DMS 273 (cell line): ENCODE data around the gene PAX5.

Experiments used
- DNase-seq: peaks from one replicate; lab custom pipeline; 2025; ENCODE audit not compliant: unreplicated experiment; lab: John Stamatoyannopoulos, UW

The PAX5 gene

GRCh38 chr9:36903541-36904435 is 130.3 kb downstream of the PAX5 start:
- peak; percentile 26 for DNase-seq

DNA sequence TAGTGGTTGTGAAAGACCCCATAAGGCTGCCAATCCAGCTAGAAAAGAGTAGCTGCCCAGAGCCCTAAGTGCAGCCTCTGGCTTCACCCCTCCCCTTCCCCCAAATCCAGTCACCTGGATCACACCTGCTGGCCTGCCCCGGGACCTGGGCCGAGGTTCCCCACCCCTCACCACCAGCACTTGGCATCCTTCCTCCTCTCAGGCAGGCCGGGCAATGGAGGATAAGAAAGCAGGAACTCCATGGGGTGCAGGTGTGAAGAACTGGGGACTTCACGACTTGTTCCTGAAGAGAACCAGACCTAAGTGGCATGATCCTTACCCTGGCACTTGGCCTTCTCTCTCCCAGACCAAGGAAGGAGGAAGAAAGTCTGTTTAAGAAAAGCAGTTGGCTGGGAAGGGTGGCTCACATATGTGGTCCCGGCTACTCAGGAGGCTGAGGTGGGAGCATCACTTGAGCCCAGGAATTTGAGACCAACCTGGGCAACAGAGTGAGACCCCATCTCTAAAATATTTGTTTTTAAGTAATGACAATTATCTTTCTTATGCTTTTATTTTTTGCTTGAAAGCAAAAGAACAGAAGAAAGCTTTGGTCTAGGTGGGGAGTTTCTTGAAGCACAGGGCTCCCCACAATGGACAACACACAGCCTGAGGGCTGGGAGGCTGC is 131.1 kb downstream of the PAX5 start:
- no peak for DNase-seq

DNA sequence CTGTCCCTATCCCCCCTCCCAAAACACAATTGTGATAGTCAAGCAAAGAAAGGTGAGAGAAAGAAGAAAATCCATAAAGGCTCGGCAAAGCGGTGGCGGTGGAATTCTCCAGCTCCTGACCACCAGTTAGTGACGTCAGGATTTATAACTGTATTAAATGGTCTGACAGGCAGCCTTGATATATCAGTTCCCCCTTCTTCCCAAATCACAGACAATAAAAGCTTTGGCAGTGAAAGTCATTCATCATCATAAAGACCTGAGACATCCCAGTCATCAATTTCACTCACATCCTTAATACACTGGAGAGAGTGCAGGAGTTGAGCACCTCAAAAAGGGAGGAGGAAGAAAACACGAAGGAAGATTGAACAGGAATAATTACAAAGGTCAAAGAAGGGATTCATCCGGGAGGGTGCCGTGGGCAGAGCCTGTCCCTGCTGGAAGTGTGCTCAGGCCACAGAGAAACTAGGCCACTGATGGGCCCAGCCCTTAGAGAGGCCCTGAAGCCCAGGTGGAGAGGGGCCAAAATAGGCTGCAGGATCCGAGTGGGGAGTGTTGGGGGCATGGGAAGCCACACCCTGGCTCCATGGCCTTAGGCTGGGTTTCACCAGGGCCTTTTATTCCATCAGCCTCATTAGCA is 131.9 kb downstream of the PAX5 start:
- DNase-seq: no peak

GRCh38 chr9:36901528-36901927 is 132.5 kb downstream of the PAX5 start:
- no peak for DNase-seq

DNA sequence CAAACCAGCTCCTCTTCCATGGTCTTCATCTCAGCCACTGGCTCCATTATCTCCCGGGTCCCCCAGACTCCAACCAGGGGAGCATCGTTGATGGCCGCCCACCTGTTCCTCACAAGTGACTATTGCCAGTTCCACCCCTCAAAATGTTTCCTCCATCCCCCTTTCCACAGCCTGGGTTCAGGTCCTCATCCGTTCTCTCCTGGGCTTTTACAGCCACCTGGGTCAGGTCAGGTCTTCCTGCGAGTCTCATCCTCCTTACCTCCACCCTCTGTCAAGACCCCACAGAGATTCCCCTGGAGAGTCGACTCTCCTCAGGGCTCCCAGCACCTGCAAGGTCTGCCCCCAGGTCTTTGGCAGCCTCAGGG is 133.2 kb downstream of the PAX5 start:
- DNase-seq: no peak

DNA sequence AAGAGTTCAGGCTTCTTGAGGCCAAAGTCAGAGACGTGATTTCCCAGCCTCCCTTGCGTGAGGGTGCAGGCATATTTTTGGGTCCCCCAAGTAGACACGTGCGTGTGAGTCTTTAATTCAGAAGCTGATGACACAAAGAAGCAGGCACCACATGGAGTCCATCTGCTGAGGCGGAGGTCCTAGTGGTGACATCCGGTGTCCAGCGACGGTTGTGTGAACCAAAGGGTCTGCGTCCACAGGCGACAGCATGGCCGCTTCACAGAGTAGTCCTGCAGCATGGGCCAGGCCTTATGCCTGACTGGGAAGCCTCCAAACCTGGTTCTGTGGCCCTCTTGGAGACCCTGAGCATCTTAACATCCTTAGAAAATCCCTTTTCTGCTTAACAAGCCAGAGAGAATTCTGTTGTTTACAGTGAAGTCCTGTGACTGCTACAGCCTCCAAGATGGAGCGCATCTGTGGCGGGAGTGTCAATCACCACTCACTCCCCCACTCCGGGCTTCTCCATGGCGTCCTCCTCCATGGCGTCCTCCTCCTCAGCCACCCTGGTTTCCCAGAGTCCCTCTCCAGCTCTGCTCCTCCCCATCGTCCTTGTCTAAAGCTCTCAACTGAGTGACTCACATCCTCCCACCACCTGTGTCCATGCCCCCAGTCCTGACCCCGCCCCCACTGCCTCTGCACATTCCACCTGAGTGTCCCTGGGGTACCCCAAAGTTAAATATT is 133.8 kb downstream of the PAX5 start:
- no peak for DNase-seq

- no peak for DNase-seq
These were observed 134.7 kb downstream of the PAX5 start for GRCh38 chr9:36899406-36899805.

DNA sequence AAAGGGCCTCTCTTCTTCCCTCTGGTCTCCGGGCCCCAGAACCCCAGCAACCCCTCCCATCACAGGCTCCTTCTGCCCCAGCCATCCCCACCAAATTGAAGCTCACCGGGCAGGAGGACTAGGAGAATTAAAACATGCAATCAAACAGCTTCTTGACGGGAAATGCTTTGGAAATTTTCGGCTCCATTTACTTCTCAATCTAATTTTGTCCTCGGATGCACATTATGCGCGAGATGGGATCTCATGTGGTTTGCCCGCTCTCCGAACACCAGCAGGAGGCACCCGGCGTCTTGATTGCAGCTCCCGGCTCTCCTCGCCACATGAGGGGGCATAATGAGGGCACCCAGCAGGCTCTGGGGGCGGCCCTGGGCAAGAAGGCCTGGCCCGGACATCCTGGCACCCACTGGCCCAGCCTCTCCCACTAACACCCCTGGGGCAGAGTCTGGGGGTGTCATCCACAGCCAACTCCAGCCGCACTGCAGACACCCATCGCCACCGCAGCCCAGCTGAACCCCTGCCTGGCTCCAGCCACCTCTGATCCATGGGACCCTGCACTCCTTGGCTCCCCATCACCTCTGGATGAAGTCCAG is 135.5 kb downstream of the PAX5 start:
- DNase-seq: no peak

DNA sequence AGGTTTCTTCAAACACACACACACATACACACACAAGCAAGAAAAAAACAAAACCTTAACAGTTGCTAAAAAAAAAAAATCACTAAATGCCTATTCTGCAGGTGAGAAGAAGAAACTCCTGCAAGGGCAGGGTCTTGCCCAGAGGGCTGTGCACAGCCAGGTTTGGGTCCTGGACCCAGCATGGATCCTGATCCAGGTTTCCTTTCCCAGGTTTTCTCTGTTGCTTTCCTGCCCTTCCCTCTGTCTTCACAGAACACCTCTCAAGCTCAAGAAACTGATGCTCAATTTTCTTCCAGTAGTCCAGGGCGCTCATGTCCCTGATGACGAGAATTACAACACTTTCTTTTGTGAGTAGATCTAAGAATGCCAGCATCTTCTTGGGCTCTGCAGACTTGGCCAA is 136.6 kb downstream of the PAX5 start:
- DNase-seq: no peak

- no peak for DNase-seq
These were observed 137.0 kb downstream of the PAX5 start for GRCh38 chr9:36897019-36897418.

GRCh38 chr9:36896296-36896695 is 137.8 kb downstream of the PAX5 start:
- no peak for DNase-seq

DNA sequence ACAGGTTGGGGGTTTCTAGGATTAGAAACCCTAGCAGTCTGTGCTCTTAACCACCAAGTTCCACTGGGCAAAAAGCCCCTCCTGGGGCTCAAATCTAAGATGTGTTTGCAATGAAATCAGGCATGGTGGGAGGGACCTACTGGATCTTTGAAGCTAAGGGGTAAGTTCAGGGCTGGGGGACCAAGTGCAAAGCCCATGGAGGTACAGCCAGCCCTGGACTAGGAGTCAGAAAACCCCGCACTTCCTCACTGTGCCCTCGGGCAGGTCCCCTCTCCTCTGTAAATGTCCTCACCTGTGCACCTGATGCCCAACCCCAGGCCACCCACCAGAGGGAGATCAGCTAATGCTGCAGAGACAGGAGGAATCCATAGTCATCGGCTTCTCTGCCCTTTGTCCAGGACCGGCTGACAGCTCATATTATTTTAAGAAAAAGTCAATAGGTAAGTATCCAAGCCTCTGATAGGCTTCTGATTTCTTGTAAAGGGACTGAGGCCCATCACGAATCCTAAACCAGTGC is 138.3 kb downstream of the PAX5 start:
- no peak for DNase-seq

DNA sequence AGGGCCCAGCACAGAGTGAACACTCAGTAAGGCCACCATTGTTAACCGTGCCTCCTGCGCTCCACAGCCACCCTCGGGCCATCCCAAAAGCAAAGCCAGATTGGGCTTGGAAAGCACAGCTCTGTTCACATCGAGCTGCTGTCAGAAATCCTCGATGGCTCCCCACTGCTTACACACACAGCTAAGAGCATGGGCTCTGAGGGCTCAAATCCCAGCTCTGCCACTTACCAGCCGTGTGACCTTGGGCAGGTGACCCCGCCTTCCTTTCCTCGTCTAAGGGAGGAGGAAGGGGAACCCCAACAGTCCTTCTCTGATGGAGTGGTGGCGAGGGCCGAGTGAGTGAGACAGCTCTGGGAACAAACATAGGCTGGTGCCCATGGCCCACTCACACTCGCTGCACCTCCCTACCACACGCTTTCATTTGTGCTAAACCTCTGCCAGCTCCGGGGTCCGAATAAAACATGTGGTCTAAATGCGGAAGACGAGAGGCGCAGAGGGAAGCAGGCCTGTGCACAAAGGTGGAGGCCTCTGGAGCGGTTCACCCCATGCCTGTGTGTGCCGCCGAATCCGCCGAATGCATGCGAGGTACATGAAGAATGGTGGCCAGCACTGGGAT is 139.3 kb downstream of the PAX5 start:
- DNase-seq: no peak

- no peak for DNase-seq
These were observed 140.2 kb downstream of the PAX5 start for GRCh38 chr9:36893911-36894310.

DNA sequence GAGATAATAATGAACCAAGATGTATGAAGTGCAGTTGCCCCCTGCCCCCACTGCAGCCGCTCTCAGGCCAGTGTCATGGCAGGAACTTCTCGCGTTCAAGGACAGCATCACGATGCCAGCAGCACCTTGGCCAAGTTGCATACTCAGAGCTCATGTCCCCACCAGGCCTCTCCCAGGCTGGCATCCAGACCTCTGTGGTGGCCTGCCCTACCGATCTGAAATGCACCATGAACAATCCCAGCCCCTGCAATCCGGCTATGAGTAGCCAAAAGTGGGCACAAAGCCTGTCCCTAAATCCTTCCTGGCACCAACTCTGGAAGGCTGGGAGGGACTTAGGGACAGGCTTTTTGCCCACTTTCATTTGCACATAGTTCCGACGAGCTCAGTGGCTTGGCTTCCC is 140.9 kb downstream of the PAX5 start:
- DNase-seq: no peak

DNA sequence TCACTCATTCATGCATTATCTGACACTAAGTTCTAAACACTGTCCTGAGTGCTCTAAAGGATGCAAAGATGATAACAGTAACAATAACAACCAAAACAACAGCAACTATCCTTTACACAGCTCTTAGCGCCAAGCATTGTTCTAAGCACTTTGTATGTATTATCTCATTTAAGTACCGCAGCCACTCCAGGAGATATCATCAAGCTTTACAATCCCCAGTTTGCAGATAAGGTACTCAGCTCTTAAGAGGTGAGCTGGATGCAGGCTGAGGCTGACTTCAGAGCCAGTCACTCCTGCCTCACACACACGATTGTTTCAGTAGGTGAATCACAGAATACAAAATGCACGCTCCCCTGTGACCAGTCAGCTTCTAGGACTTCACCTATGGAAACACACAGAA is 141.8 kb downstream of the PAX5 start:
- DNase-seq: no peak

GRCh38 chr9:36891341-36891811 is 142.7 kb downstream of the PAX5 start:
- DNase-seq: no peak

- no peak for DNase-seq
These were observed 144.2 kb downstream of the PAX5 start for GRCh38 chr9:36889844-36890243.

DNA sequence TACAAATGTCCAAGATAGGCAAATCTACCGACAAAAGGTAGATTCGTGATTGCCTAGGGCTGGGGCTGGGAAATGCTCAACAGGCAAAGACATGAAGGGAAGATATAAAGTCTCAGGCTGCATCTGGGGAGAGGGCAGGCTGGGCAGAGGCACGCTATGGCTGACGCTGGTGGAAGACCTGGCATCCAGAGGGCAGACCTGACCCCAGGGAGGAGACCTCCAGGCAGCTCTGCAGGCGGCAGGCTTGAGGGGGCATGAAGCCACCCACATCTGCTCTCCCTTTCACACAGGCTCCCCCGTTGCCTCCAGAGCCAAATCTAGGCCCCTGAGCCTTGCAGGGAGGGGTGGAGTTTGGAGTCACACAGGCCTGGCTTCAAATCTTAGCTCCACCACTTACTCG is 145.5 kb downstream of the PAX5 start:
- no peak for DNase-seq

- no peak for DNase-seq
These were observed 149.3 kb downstream of the PAX5 start for GRCh38 chr9:36884721-36885120.
